Caco-2 (cell line): ENCODE results near the gene SLIT3. TPM values are rescaled to one million over a fixed set of nuclear protein-coding genes. Genes with fewer than 3 reads are reported as not detected.

Source experiments
- BruUV-seq: library from RNA; stranded (reverse); fragments of 400-500 nt; replicated peaks from 2 replicates; lab custom pipeline; 2021; lab: Mats Ljungman, UMichigan
- CTCF ChIA-PET: fragments of 300-600 bp; sonication (Branson Sonifier 250); formaldehyde crosslinking; loops from one replicate; lab custom pipeline; 2022; ENCODE audit warnings: antibody characterized with exemption; lab: Charles Lee
- POLR2A ChIA-PET: fragments of 300-600 bp; sonication (Branson Sonifier 250); formaldehyde crosslinking; loops from one replicate; lab custom pipeline; 2022; ENCODE audit warnings: antibody characterized with exemption; lab: Charles Lee
- DNase-seq, 2 experiments: peaks; one replicate each; pipeline versions ENCODE4 v3.0.0 to v3.0.0-alpha.2; 2020 to 2022
- H3K27me3 ChIP-seq: replicated peaks from 2 replicates; pipeline ENCODE4 v1.6.0; 2011; ENCODE audit warnings: low read length; ENCODE audit not compliant: control insufficient read depth, insufficient read depth
- H3K36me3 ChIP-seq: 2 replicates; pipeline ENCODE4 v1.5.1; 2011; ENCODE audit warnings: low read length; ENCODE audit not compliant: control insufficient read depth, insufficient read depth
- H3K4me1 ChIP-seq: fragments of 250-450 bp; sonication (Bioruptor Pico); 2 replicates; pipeline ENCODE4 v1.5.1; 2020; ENCODE audit warnings: mild to moderate bottlenecking
- H3K4me3 ChIP-seq: 2 replicates; pipeline ENCODE4 v1.5.1; 2011; ENCODE audit warnings: low read depth, mild to moderate bottlenecking, control low read depth, low read length
- H3K9me3 ChIP-seq: fragments of 250-450 bp; sonication (Bioruptor Pico); 2 replicates; pipeline ENCODE4 v1.5.1; 2020; ENCODE audit warnings: mild to moderate bottlenecking, moderate library complexity
- H3K27ac Mint-ChIP-seq: one replicate; pipeline ENCODE4 v1.8.0; 2022; ENCODE audit warnings: mixed read lengths; ENCODE audit not compliant: unreplicated experiment
- H3K27me3 Mint-ChIP-seq: one replicate; pipeline ENCODE4 v1.8.0; 2022; ENCODE audit warnings: mixed read lengths; ENCODE audit not compliant: insufficient read depth, unreplicated experiment
- H3K36me3 Mint-ChIP-seq: one replicate; pipeline ENCODE4 v1.8.0; 2022; ENCODE audit warnings: mild to moderate bottlenecking, mixed read lengths; ENCODE audit not compliant: insufficient read depth, unreplicated experiment
- H3K4me1 Mint-ChIP-seq: one replicate; pipeline ENCODE4 v1.8.0; 2022; ENCODE audit warnings: low read depth, mixed read lengths; ENCODE audit not compliant: unreplicated experiment
- H3K4me3 Mint-ChIP-seq: one replicate; pipeline ENCODE4 v1.8.0; 2022; ENCODE audit warnings: mild to moderate bottlenecking, moderate library complexity, mixed read lengths; ENCODE audit not compliant: unreplicated experiment
- H3K9me3 Mint-ChIP-seq: one replicate; pipeline ENCODE4 v1.8.0; 2022; ENCODE audit warnings: mixed read lengths; ENCODE audit not compliant: unreplicated experiment
- CTCF ChIP-seq, 2 experiments: fragments of 200-600 bp in 1 of 2; IDR thresholded peaks; 1 replicate in 1 of 2; 2 replicates in 1 of 2; pipeline versions ENCODE4 v1.5.1 to v1.8.0; 2011 to 2022; ENCODE audit warnings: antibody characterized with exemption in 1 of 2, control low read depth in 1 of 2, inconsistent platforms in 1 of 2, low read depth in 1 of 2, low read length in 1 of 2, mild to moderate bottlenecking in 1 of 2, moderate library complexity in 1 of 2; ENCODE audit not compliant: insufficient read depth in 1 of 2, severe bottlenecking in 1 of 2, unreplicated experiment in 1 of 2
- intact Hi-C: fragments of 100-400 bp; cut with micrococcal nuclease; formaldehyde crosslinking; loops from one replicate; pipeline ENCODE4 v1.10.0; 2022; ENCODE audit not compliant: unreplicated experiment
- total RNA-seq: library from RNA; stranded (reverse); gene quantifications from 2 replicates; pipeline ENCODE4 v1.2.3, GENCODE V29; 2022

Gene SLIT3
- total RNA-seq, 1 experiment from 2014 or later: 2.1 TPM

DNA sequence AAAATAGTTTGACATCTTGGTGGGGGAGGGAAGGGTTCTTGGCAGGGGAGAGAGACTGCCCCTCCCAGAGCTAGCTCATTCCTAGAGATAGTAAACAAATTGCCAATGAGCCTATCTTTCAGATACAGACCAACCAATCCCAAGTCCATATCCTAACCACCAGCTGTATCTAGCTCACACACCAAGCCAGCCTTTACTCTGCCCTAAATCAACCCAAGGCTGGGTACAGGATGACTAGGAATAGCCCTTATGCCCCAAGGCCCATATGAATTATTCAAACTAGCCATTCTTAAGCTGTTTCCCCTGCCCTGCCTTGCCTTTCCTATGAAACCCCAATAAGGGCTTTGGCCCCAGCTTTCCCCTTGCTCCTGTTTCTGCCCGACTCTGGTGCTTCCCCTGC is 440.4 kb downstream of the SLIT3 start:
- no peak for TF ChIP-seq CTCF (IDR thresholded peaks at IDR 0.05; ENCODE audit: insufficient read depth in 1 of 2, low read depth in 1 of 2, low read length in 1 of 2, severe bottlenecking in 1 of 2, unreplicated experiment in 1 of 2)
- Mint-ChIP-seq H3K4me3 (no peak overlapping the region), H3K4me1 (no peaks in the 10 kb centered on the region), H3K36me3 (no peaks in the 10 kb centered on the region), H3K27ac (no peak overlapping the region), H3K27me3 (peaks cover 8% of the 10 kb centered on the region), H3K9me3 (no peaks in the 10 kb centered on the region)
- Histone ChIP-seq H3K27me3 (no peaks in the 10 kb centered on the region), H3K9me3 (0 out of 2 replicates have a peak, but pooled peaks cover 2% of the 10 kb centered on the region), H3K4me1 (no peaks in the 10 kb centered on the region), H3K4me3 (no peak overlapping the region), H3K36me3 (no peaks in the 10 kb centered on the region)
- ChIA-PET CTCF (no interaction called here), POLR2A (no interaction called here)
- intact Hi-C loops: no loop called here
- BruUV-seq: no TSS peak
- no peak for DNase-seq

GRCh38 chr5:168860081-168860480 is 440.9 kb downstream of the SLIT3 start:
- H3K9me3 ChIP-seq: 0 out of 2 replicates have a peak, but pooled peaks cover 2% of the 10 kb centered on the region
- no peak for TF ChIP-seq CTCF (IDR thresholded peaks at IDR 0.05; ENCODE audit: insufficient read depth in 1 of 2, low read depth in 1 of 2, low read length in 1 of 2, severe bottlenecking in 1 of 2, unreplicated experiment in 1 of 2)
- DNase-seq: no peak
- Mint-ChIP-seq H3K36me3 (no peaks in the 10 kb centered on the region), H3K9me3 (no peaks in the 10 kb centered on the region), H3K4me3 (no peak overlapping the region), H3K27ac (no peak overlapping the region), H3K4me1 (no peaks in the 10 kb centered on the region), H3K27me3 (peaks cover 8% of the 10 kb centered on the region)
- H3K36me3 ChIP-seq: no peaks in the 10 kb centered on the region
- intact Hi-C loops: no loop called here
- POLR2A ChIA-PET: no interaction called here
- CTCF ChIA-PET: no interaction called here
- H3K27me3 ChIP-seq: no peaks in the 10 kb centered on the region
- BruUV-seq: no TSS peak
- no peaks in the 10 kb centered on the region for H3K4me1 ChIP-seq
- no peak overlapping the region for H3K4me3 ChIP-seq

DNA sequence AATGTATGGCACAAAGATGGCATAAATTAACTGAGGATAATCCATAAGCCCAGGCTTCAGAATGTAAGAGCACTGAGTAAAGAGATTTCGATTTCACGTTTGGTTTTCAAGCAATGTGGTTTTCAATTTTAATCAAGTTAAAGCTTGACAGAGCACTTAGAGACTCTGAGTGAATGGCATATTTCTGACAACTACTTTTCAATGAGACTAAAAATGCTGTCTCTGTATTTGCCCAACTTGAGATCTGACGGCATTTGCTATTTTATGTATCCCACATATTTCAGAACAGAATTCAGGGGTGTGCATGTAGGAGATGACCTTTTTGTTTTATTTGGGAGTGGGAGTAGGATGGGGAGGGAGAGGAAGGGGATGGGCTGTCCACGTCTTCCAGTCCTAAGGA is 441.5 kb downstream of the SLIT3 start:
- BruUV-seq: no TSS peak
- H3K4me1 Mint-ChIP-seq: no peaks in the 10 kb centered on the region
- no peak for DNase-seq
- H3K27ac Mint-ChIP-seq: no peak overlapping the region
- H3K4me1 ChIP-seq: no peaks in the 10 kb centered on the region
- no peaks in the 10 kb centered on the region for H3K36me3 Mint-ChIP-seq
- POLR2A ChIA-PET: no interaction called here
- 0 out of 2 replicates have a peak, but pooled peaks cover 2% of the 10 kb centered on the region for H3K9me3 ChIP-seq
- no peak overlapping the region for H3K4me3 Mint-ChIP-seq
- no peaks in the 10 kb centered on the region for H3K36me3 ChIP-seq
- intact Hi-C loops: no loop called here
- CTCF ChIA-PET: interaction anchor here (0.6 kb wide), 1 partner anchor 14 kb away, joined by 5 read pairs; no protein-coding TSS in a partner anchor
- H3K9me3 Mint-ChIP-seq: no peaks in the 10 kb centered on the region
- H3K4me3 ChIP-seq: no peak overlapping the region
- no peak for TF ChIP-seq CTCF (IDR thresholded peaks at IDR 0.05; ENCODE audit: insufficient read depth in 1 of 2, low read depth in 1 of 2, low read length in 1 of 2, severe bottlenecking in 1 of 2, unreplicated experiment in 1 of 2)
- H3K27me3 Mint-ChIP-seq: peaks cover 8% of the 10 kb centered on the region
- no peaks in the 10 kb centered on the region for H3K27me3 ChIP-seq
